ENCODE results near the gene ARMC6. TPM values are rescaled to one million over a fixed set of nuclear protein-coding genes. Genes with fewer than 3 reads are reported as not detected.

ARMC6 gene
- total and polyA plus RNA-seq, 2 of the 13 experiments (the other 11 are each of a cell fraction or from before 2014, with no cell fraction given) = 16.2 to 36.8 TPM

DNA sequence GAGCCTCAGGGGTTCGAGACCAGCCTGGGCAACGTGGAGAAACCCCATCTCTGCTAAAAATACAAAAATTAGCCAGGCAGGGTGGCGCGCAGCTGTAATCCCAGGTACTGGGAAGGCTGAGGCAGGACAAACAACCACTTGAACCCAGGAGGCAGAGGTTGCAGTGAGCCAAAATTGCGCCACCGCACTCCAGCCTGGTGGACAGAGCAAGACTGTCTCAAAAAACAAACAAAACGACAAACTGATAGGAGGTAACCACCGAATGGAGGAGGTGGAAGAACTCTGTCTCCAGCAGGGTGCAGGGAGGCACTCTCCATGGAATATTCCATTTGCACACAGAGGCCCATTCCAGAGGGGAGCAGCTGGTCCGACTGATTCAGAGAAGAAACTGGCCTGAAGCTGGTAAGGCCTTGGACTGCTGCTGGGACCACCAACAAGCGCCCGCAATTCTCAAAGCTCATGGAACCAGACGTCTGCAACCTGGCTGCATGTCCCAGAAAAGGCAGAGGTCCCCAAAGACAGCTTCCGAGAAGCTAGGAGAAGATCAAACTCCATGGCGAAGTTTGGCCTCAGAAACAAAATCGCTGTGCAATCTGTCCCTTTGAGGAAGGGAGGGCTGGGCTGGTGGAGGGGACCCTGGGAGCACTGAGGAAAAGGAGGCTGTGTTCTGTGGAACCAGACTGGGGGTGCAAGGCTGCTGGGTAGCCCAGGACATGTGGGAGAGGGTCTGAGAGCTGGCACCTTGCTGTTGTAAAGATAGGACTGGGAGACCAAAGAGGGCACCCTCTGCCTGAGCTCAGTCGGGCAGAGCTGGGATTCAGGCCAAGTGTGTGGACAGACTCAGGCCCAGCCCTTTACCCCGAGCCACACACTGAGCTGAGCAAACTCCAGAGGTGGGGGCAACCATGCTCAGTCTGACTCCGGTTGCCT, 65.6 kb downstream of the ARMC6 start (continued):
- TF ChIP-seq, protein P1, sequence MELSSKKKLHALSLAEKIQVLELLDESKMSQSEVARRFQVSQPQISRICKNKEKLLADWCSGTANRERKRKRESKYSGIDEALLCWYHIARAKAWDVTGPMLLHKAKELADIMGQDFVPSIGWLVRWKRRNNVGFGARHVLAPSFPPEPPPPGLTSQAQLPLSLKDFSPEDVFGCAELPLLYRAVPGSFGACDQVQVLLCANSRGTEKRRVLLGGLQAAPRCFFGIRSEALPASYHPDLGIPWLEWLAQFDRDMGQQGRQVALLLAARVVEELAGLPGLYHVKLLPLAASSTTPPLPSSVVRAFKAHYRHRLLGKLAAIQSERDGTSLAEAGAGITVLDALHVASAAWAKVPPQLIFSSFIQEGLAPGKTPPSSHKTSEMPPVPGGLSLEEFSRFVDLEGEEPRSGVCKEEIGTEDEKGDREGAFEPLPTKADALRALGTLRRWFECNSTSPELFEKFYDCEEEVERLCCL (CRISPR knock-in tag; IDR thresholded peaks at IDR 0.05; ENCODE audit: borderline replicate concordance) = no peak
- TF ChIP-seq ZNF619 (CRISPR knock-in tag; IDR thresholded peaks at IDR 0.05) (no peak), BRCA1 (CRISPR knock-in tag; IDR thresholded peaks at IDR 0.05) (no peak), TOPORS (CRISPR knock-in tag; IDR thresholded peaks at IDR 0.05) (no peak), RNF2 (conservative IDR thresholded peaks at IDR 0.05; ENCODE audit: low read depth) (no peak), GPN1 (CRISPR knock-in tag; IDR thresholded peaks at IDR 0.05; ENCODE audit: borderline replicate concordance) (no peak), KDM6A (CRISPR knock-in tag; IDR thresholded peaks at IDR 0.05; ENCODE audit: low read depth) (peak; percentile 64; the same call in 1 of the 2 replicates), PHF21A (CRISPR knock-in tag; IDR thresholded peaks at IDR 0.05) (peak; percentile 79), ISL2 (CRISPR knock-in tag; IDR thresholded peaks at IDR 0.05) (peak; percentile 62; the same call in 1 of the 2 replicates), RBAK (CRISPR knock-in tag; IDR thresholded peaks at IDR 0.05) (no peak), ZNF773 (CRISPR knock-in tag; IDR thresholded peaks at IDR 0.05; ENCODE audit: borderline replicate concordance) (no peak), ZNF775 (CRISPR knock-in tag; IDR thresholded peaks at IDR 0.05; ENCODE audit: borderline replicate concordance) (no peak), ZNF672 (CRISPR knock-in tag; IDR thresholded peaks at IDR 0.05) (no peak), NFYB (CRISPR knock-in tag; IDR thresholded peaks at IDR 0.05) (no peak), ARHGAP35 (CRISPR knock-in tag; IDR thresholded peaks at IDR 0.05; ENCODE audit: borderline replicate concordance) (no peak), AKAP8 (CRISPR knock-in tag; IDR thresholded peaks at IDR 0.05) (0 out of 2 replicates have a peak, but pooled peaks have one; percentile 36)
- TF ChIP-seq, protein P2, sequence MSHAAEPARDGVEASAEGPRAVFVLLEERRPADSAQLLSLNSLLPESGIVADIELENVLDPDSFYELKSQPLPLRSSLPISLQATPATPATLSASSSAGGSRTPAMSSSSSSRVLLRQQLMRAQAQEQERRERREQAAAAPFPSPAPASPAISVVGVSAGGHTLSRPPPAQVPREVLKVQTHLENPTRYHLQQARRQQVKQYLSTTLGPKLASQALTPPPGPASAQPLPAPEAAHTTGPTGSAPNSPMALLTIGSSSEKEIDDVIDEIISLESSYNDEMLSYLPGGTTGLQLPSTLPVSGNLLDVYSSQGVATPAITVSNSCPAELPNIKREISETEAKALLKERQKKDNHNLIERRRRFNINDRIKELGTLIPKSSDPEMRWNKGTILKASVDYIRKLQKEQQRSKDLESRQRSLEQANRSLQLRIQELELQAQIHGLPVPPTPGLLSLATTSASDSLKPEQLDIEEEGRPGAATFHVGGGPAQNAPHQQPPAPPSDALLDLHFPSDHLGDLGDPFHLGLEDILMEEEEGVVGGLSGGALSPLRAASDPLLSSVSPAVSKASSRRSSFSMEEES (CRISPR knock-in tag; IDR thresholded peaks at IDR 0.05) = no peak
- TF ChIP-seq, protein P3, sequence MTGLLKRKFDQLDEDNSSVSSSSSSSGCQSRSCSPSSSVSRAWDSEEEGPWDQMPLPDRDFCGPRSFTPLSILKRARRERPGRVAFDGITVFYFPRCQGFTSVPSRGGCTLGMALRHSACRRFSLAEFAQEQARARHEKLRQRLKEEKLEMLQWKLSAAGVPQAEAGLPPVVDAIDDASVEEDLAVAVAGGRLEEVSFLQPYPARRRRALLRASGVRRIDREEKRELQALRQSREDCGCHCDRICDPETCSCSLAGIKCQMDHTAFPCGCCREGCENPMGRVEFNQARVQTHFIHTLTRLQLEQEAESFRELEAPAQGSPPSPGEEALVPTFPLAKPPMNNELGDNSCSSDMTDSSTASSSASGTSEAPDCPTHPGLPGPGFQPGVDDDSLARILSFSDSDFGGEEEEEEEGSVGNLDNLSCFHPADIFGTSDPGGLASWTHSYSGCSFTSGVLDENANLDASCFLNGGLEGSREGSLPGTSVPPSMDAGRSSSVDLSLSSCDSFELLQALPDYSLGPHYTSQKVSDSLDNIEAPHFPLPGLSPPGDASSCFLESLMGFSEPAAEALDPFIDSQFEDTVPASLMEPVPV (CRISPR knock-in tag; IDR thresholded peaks at IDR 0.05) = no peak
- TF ChIP-seq, protein P4, sequence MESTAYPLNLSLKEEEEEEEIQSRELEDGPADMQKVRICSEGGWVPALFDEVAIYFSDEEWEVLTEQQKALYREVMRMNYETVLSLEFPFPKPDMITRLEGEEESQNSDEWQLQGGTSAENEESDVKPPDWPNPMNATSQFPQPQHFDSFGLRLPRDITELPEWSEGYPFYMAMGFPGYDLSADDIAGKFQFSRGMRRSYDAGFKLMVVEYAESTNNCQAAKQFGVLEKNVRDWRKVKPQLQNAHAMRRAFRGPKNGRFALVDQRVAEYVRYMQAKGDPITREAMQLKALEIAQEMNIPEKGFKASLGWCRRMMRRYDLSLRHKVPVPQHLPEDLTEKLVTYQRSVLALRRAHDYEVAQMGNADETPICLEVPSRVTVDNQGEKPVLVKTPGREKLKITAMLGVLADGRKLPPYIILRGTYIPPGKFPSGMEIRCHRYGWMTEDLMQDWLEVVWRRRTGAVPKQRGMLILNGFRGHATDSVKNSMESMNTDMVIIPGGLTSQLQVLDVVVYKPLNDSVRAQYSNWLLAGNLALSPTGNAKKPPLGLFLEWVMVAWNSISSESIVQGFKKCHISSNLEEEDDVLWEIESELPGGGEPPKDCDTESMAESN (CRISPR knock-in tag; conservative IDR thresholded peaks at IDR 0.05) = no peak; the same call in 1 of the 2 replicates
- TF ChIP-seq, protein P5, sequence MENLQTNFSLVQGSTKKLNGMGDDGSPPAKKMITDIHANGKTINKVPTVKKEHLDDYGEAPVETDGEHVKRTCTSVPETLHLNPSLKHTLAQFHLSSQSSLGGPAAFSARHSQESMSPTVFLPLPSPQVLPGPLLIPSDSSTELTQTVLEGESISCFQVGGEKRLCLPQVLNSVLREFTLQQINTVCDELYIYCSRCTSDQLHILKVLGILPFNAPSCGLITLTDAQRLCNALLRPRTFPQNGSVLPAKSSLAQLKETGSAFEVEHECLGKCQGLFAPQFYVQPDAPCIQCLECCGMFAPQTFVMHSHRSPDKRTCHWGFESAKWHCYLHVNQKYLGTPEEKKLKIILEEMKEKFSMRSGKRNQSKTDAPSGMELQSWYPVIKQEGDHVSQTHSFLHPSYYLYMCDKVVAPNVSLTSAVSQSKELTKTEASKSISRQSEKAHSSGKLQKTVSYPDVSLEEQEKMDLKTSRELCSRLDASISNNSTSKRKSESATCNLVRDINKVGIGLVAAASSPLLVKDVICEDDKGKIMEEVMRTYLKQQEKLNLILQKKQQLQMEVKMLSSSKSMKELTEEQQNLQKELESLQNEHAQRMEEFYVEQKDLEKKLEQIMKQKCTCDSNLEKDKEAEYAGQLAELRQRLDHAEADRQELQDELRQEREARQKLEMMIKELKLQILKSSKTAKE (CRISPR knock-in tag; IDR thresholded peaks at IDR 0.05; ENCODE audit: borderline replicate concordance) = peak; percentile 12; the same call in 1 of the 2 replicates

All from HepG2 (cell line).